GM10266 (cell line): ENCODE results near the gene CD151.

ENCODE experiments used
- DNase-seq: peaks from one replicate; pipeline ENCODE4 v3.0.0; 2012; ENCODE audit errors: extremely low spot score
- CTCF ChIP-seq: IDR thresholded peaks from 2 replicates; pipeline ENCODE4 v1.5.1; 2012; ENCODE audit warnings: mild to moderate bottlenecking, low read depth; ENCODE audit not compliant: control insufficient read depth, insufficient read depth; ENCODE audit errors: missing control alignments

CD151 gene

GRCh38 chr11:819129-819931 is 13.4 kb upstream of the CD151 start:
- peak; percentile 97 for DNase-seq
- no peak for TF ChIP-seq CTCF

- peak; percentile 95 for DNase-seq
- no peak for TF ChIP-seq CTCF
These were observed 12.7 kb upstream of the CD151 start for GRCh38 chr11:819943-820649.

- no peak for TF ChIP-seq CTCF
These were observed 11.9 kb upstream of the CD151 start for GRCh38 chr11:820655-821511.

GRCh38 chr11:821512-822371 is 11.0 kb upstream of the CD151 start:
- no peak for DNase-seq

More at GRCh38 chr11:820655-821511, 11.9 kb upstream of the CD151 start:
- DNase-seq, result no peak

GRCh38 chr11:823441-824291 is 9.1 kb upstream of the CD151 start:
- no peak for DNase-seq
- TF ChIP-seq CTCF, result no peak

More at GRCh38 chr11:821512-822371, 11.0 kb upstream of the CD151 start:
- no peak for TF ChIP-seq CTCF
